NCI-H146 treated with DMSO at 0.1 percent for 48 hours (cell line): ENCODE results near the gene POMC.
"Not testable (repeated sequence)": the region's sequence is repeated elsewhere in the genome, so short reads cannot be mapped to it uniquely, and the experiment has no call there.

Experiments used
- DNase-seq: peaks from one replicate; lab custom pipeline; 2025; ENCODE audit not compliant: unreplicated experiment; lab: John Stamatoyannopoulos, UW

The POMC gene

DNA sequence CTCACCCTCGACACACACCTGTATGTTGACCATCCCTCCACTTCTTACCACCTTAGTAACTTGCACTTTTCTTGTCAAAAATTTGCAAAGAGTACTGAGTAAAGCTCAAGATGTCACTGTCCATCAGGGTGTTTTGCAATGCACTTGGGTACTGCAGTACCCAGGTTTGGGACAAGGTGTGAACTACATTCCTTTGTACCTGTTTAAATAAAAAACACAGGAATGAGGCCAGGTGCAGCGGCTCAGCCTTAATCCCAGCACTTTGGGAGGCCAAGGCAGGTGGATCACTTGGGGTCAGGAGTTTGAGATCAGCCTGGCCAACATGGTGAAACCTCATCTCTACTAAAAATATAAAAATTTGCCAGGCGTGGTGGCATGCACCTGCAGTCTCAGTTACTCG, 27.8 kb downstream of the POMC start:
- not testable (repeated sequence) for DNase-seq

DNA sequence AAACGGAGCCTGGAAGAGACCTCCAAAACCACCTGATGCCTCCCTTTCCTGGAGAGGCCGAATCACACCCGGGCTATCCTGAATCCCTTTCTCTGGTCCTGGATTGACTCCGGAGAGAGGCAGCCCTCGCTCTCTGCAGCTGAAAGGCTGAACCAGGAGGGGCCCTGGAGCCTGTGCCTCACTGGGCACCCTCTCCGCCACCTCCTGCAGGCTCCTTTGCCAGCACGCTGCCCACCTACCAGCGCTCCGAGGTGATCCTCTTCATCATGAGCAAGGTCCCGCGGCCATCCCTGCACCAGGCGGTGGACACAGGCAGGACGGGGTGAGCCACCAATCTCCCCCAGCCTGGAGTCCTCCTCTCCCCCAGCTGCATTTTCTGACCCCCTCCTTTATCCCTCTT, 35.7 kb downstream of the POMC start:
- DNase-seq, result no peak

DNA sequence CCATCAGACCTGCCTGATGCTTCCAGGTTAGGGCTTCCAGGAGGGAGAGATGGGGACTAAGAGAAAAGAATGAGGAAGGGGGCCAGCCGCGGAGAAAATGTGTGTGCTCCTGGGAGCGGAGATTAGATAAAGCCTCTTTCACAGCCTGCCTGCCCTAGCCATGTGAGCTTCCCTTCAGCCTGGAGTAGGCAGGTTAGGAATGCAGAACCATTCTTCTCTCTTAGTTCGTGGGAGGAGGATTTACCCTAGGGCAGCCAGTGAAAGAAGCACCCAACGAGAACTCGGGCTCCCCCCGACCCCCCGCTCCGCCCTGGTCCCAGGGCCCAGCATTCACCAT, 36.1 kb downstream of the POMC start:
- DNase-seq, result no peak

DNA sequence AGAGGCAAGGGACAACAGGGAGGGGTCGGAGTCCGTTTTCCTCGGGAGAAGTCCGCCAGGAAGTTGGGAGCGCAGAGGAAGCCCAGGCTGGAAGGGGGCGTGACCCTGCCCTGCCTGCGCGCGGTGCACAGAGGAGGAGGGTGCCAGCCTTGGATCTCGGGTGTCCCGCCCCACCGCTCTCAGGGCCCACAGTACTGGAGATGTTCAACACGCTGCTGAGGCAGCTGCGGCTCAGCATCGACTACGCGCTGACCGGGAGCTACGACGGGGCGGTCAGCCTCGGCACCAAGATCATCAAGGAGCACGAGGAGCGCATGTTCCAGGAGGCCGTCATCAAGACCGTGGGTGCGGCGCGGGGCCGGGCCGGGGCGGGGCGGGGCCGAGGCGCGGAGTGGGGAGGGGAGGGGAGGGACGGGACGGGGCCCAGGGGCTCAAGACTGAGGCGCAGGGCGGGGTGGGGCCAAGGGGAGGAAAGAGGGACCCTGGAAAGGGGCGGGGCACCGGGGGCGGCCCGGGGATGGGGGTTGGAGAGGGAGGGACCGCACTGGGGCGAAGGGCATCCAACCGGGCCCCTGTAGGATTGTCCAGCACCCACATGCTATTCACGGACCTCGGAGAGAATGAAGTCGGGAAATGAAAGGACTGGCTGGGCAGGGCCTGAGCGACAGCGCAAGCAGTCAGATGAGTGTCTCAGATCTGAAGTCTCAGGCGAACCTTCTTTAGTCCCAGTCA, 36.6 kb downstream of the POMC start:
- no peak for DNase-seq

DNA sequence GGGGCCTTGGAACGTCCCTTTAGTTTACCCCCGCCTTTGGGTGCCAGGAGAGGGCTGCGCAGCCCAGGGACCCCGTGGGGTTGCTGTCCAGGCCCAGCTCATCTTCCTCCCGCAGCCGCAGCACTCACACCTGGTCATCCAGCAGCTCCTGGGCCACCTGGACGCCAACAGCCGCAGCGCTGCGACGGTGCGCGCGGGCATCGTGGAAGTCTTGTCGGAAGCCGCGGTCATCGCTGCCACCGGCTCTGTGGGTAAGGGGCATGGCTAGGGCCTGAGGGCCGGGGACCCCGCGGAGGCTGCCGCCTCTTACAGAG, 37.2 kb downstream of the POMC start:
- no peak for DNase-seq

DNA sequence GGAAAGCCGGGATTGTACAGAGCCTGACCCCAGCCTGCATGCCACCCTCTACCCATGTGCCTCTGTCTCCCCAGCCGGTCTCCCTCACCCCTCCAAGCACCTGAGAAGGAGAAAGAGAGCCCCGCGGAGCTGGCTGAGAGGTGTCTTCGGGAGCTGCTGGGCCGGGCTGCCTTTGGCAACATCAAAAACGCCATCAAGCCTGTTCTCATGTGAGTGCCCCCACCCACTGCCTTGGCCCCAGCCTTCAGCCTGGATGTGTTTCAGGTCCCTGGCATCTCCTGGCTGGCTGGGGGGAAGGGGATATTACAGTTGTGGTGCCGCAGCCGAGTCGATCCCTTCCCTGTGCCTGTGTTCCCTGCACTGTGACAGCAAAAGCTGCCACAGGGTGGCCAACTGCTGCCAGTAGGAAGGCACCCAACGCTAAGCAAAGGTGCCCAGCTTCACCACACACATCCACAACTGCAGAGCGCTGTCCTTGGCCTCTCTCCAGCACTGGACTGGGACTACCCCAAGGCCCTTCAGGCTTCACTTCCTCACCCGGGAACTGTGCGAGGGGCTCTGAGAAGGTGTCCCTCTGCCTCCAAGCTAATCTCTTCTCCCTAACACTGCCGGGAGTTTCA, 38.4 kb downstream of the POMC start:
- no peak for DNase-seq

DNA sequence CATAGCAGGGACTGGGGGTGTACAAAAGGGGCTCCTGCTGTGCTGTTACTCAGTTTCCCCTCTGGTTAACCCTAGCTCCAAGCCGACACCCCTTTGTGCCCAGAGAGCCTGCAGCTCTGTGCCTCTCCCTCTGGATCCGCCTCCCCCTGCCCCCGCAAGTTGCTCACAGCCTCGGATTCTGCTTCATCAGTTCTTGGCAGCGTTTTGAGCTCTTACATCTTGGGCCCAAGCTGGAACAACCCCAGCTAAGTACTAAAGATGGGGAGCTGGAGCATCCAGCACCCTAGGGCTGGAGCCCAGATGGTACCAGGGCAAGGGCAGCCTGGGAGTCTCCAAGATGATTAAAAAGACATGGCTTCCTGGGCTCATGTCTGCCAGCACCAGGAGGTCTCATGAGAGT, 40.7 kb downstream of the POMC start:
- DNase-seq, result no peak

DNA sequence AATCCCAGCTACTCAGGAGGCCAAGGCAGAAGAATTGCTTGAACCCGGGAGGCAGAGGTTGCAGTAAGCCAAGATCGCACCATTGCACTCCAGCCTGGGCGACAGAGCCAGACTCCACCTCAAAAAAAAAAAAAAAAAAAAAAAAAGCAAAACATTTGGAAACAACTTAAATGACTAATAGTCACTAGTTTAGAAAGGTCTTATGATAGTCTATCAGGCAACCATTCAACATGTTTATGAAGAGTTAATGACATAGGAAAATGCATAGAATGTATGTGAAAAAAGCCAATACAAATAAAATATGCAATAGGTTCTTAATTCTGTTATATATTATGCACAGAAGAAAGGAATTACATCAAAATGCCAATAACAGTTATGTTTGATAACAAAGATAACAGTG, 41.3 kb downstream of the POMC start:
- DNase-seq, result not testable (repeated sequence)

DNA sequence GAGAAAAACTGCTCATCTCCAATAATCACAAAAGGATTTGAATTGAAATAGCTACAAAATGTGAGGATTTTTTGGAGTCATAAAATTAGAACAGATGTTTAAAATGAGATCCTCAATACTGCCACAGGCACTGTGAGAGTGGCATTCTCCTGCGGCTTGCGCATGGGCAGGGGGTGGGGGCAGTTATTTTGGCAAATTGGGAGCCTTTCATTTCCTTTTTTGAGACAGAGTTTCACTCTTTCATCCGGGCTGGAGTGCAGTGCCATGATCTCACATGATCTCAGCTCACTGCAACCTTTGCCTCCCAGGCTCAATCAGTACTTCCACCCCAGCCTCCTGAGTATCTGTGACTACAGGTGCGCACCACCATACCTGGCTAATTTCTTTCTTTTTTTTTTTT, 42.4 kb downstream of the POMC start:
- no peak for DNase-seq

DNA sequence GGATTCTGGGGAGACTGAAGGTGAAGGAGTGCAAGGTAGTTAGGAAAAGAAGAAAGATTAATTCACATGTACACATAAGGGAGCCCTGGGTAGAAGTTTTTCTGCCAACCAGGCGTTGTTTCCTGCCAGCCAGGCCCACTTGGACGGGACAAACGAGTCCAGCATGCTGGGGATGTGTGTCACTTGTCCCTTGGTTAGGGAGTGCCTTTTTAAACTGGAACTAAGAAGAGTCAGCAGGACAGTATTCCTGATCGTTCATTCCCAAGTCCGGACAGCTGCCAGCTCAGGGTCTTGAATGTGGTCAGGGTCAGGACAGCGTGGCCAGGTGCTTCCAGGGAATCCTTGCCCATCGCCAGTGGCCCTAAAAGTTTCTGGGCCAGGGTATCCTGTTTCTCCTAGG, 43.2 kb downstream of the POMC start:
- no peak for DNase-seq

DNA sequence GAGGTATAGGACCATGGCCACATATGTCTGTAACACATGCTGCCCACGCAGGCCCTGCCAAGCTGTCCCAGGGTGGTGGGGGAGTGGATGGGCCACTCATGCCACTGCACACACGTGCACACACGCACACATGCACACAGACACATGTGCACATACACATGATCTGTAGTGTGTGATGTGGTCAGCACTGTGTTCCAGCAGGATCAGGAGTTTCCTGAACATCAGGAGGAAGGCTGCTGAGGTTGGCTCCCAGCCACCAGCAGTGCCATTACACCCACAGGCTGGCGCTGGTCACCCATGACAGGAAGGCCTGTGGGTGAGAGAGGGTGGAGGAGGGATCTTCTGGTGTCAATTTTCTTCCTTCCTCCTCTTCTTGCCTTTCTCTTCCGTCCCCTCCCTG, 44.7 kb downstream of the POMC start:
- DNase-seq, result no peak

DNA sequence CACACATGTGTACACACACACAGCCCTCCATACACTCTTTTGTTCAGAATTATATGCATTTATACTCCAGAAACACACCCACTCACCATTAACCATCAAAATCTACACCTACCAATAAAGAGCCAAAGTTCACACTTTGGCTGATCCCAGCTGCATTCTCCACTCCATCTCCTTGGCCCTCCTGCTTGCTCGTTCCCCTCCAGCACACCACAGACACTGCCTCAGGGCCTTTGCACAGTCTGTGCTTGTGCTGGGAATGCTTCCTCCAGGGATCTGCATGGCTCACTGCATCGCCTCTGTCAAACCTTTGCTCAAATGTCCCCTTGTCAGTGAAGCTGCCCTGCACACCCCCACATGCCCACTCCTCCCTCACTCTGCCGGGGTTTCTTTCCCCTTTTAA, 46.0 kb downstream of the POMC start:
- DNase-seq, result no peak

DNA sequence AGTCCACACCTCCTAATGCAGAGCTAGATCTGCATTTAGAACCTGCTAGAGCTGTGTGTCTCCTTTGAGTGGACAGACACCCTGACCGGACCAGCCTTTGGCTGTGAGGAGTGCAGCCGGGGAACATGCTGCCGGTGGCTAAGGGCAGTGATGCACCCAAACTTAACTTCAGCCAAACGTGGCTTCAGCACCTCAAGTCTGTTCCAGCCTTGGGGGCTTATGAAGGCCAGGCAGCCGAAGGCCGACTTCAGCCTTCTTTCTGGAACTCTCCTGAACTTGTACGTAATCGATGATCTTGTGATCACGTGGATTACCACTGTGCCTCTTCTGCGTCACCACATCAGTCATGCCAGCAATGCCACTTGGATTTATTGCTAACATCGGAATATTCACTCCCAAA, 49.1 kb downstream of the POMC start:
- DNase-seq, result no peak

DNA sequence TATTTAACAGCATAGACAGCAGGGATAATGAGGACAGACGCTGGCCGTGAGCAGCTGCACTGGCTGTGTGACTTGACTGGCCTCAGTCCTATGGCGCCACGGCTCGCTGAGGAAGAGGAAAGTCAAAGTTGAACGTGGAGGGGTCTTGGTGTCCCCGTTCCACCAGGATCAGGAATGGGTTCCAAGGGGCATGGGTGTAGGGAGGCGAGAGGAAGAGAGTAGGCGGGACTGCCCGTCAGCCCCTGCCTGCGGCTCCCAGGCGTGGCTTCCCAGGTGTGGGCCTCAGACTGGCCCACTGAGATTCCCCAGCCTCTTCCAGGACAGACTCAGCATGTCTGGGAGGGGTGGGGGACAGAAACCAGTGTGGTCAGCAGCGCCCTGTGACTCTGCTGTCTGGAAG, 51.4 kb downstream of the POMC start:
- no peak for DNase-seq

DNA sequence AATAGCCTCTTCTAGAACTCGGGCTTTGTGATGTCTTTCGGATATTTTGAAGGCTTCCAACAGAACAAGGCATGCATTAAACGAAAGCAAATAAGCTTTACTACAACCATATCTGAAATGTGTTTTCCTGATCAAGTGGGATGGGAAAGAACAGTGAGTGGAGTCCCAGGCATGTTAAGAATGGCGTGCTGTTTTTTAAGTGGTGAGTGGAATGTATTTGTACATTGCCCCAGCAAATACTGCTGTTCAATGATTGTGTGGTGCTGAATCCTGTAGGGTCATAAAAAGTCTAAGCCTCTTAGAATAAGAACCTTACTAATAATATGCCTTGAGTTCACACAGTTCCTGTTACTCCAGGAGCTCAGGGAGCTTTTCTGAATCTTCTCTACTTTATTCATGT, 52.5 kb downstream of the POMC start:
- no peak for DNase-seq

DNA sequence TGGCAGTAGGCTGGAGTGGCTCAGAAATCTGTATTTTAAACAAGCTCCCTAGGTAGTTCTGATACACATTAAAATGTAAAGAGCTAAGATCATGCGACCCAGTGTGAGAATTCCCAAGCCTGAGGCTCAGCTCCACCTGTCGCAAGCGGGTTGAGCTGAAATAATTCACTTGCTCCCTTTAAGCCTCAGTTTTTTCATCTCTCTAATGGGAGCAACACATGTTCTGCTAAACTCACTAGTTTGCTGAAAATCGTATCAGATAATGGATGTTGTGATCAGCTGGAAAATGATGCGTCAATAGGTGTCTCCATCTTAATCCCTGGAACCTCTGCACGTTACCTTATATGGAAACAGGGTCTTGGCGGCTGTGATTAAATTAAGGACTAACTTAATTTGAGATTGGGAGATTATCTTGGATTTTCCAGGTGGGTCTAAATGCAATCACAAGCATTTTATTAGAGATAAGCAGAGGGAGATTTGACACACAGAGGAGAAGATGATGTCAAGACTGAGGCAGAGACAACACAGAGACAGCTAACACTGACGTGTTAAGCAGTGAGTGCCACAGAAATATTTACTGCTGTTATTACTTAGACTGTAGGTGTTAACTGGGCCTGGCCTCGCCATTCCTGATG, 53.0 kb downstream of the POMC start:
- DNase-seq, result no peak

DNA sequence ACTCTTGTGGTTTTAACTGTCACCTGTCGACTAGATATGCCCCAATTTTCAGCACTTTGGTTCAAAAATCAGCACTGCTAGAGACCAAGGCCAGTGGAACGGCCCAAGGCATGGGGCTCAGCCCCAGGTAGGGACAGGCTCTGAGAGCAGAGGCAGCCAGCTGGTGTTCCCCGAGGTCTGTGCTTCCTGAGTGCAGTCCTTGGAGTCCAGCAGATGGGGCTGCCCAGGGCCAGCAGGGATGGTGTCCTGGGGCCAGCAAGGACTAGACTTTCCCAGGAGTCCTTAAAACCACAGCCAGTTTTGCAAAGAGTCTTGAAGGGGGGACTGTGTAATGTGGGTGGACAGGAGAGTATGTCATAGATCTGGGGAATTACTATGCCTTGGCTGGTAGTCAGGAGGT, 56.3 kb downstream of the POMC start:
- DNase-seq, result no peak
